Right hindlimb (tissue), 1 donor: ENCODE measurements around the gene GBF1.
"Not testable (repeated sequence)": the region's sequence is repeated elsewhere in the genome, so short reads cannot be mapped to it uniquely, and the experiment has no call there.

Experiments used
- DNase-seq: peaks from one replicate; pipeline ENCODE4 v3.0.0-alpha.2; 2018

Gene GBF1

GRCh38 chr10:102245082-102245931, at the start of gene GBF1:
TSS of gene GBF1 (plus strand) at chr10:102245532. CDS start at chr10:102258939, 13,407 bp downstream.
- DNase-seq, result peak; percentile 96

DNA sequence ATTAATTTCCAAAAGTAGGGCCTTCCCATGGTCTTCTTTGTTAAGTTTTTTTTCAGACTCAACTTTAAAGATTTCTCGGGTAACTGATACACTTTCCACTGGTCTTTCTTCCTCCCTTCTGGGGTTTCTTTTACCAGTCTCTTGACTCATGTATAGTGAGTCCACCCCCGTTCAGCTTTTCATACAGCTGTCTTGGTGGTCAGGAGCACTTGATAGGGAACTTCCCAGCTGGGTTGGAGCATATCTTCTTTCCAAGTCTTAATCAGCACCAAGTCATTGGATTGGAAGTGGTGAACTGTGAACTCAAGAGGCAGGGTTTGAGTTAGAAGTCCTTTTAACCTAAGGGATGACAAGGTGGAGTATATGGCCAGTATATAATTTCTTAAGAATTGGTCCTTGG, 48.4 kb upstream of the GBF1 start:
- no peak for DNase-seq

DNA sequence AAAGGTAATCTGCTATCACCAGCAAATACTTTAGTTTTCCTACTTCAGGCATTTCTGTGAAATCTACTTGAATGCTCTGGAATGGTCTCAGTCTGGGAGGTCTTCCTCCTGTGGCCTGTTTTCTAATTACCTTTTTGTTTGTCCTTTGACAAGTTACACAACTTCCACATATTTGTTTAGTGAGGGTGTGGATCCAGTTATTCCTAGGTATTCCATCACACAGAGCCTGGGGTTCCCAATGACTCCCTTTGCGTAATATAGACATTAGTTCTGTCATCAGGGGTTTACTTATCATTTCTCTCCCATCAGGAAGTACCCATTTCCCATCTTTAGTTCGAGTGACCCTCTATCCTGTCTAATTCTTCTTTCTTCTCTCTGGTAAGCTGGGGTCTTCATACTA, 47.3 kb upstream of the GBF1 start:
- no peak for DNase-seq

DNA sequence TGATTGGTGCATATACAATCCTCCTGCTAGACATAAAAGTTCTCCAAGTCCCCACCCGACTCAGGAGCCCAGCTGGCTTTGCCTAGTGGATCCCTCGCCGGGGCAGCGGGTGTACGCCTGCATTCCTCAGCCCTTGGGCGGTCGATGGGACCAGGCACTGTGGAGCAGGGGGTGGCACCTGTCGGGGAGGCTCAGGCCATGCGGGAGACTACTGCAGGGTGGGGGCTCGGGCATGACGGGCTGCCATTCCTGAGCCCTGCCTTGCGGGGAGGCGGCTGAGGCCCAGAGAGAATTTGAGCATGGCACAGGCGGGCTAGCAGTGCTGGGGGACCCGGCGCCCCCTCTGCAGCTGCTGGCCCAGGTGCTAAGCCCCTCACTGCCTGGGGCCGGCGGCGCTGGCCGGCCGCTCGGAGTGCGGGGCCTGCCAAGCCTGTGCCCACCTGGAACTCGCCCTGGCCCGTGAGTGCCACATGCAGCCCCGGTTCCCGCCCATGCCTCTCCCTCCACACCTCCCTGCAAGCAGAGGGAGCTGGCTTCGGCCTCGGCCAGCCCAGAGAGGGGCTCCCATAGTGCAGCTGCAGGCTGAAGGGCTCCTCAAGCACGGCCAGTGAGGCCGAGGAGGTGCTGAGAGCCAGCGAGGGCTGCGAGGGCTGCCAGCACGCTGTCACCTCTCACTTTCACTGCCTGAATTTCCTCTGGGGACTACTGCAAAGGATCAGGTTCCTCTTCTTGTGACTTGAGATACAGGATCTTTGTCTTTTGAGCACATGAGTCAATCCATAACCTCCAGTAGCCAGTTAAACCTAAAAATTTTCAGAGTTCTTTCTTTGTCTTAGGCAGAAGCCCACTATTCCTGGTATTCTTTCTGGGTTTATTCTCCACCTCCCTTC, 44.3 kb upstream of the GBF1 start:
- no peak for DNase-seq

- DNase-seq, result no peak
These were observed 42.9 kb upstream of the GBF1 start for GRCh38 chr10:102202386-102202785.

- DNase-seq, result no peak
These were observed 36.9 kb upstream of the GBF1 start for GRCh38 chr10:102208311-102209035.

GRCh38 chr10:102211615-102212299, 33.6 kb upstream of the GBF1 start:
- no peak for DNase-seq

DNA sequence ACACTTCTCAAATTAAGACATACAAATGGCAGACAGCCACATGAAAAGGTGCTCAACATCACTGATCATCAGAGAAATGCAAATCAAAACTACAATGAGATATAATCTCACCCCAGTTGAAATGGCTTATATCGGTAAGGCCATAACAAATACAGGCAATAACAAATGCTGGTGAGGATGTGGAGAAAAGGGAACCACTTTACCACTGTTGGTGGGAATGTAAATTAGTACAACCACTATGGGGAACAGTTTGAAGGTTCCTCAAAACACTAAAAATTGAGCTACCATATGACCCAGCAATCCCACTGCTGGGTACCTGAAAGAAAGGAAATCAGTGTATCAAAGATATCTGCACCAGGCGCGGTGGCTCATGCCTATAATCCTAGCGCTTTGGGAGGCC, 31.7 kb upstream of the GBF1 start:
- DNase-seq, result not testable (repeated sequence)

DNA sequence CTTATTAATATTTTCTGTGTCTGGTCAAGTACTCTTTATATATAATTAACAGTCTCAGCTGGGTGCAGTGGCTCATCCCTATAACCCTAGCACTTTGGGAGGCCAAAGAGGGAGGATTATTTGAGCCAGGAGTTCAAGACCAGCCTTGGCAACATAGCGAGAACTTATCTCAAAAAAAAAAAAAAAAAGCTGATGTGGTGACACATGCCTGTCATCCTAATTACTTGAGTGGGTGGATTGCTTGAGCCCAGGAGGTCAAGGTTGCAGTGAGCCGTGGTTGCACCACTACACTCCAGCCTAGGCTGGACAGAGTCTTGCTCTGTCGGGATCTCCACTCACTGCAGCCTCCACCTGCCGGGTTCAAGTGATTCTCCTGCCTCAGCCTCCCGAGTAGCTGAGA, 26.0 kb upstream of the GBF1 start:
- no peak for DNase-seq

GRCh38 chr10:102220612-102221011, 24.7 kb upstream of the GBF1 start:
- no peak for DNase-seq

DNA sequence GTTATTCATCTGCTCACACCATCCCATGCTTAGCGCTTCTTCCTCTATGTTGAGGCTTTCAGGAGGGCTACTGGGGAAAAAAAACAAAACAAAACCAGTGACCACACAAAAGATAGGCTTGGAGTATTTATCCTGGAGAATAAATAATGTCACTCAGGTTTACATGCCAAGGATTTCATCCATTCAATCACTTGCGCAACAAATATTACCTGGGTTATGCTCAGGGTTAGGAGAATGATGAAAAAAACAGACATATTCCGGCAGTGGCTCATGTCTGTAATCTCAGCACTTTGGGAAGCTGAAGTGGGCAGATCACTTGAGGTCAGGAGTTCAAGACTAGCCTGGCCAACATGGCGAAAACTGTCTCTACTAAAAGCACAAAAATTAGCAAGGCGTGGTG, 22.5 kb upstream of the GBF1 start:
- no peak for DNase-seq

- peak; percentile 96 for DNase-seq
These were observed 19.4 kb upstream of the GBF1 start, which contains the start of gene ELOVL3 for GRCh38 chr10:102225646-102226541. TSS of gene ELOVL3 (plus strand) at chr10:102226299. CDS start at chr10:102226549, 250 bp downstream.

DNA sequence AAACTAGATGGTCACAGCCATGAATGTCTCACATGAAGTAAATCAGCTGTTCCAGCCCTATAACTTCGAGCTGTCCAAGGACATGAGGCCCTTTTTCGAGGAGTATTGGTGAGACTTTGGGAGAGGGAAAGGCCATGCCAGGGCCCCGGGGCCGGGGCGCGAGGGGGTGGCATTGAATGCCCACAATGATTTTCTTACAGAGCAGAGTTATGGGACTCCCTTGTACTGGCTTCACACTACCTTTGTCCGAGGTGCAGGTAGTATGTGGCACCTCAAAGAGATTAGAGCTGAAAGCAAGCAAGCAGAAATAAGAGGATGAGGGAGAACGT, 18.8 kb upstream of the GBF1 start:
- DNase-seq, result no peak

GRCh38 chr10:102227050-102227449, 18.3 kb upstream of the GBF1 start:
- DNase-seq, result no peak

- DNase-seq, result peak; percentile 85
These were observed 15.5 kb upstream of the GBF1 start for GRCh38 chr10:102229810-102230263.

DNA sequence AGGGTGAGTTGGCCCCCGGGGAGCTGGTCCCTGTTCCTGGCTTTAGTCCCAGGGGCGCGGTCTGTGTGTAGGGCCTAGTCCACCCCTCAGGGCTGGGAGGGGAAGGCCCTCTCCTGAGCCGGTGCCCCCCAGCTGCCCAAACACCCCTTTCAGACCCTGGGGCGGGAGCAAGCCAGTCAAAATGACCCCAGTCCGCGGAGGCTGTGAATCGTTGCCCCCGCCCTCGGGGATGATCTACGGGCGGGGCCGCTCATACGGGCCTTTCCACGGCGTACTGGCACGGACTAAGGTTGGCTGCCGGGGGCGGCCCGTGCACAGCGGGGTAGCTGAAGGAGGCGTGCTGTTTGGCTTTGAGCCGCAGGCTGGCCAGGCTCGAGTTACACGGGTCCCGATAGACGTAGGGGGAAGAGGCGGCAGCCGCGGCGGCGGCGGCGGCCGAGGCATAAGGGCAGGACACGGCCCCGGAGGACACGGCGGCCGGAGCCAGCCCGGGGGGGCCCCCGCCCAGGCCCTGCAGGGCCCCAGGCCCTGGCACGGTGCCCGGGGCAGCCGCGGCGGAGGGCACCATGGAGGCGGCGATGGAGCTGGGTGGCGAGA, 15.0 kb upstream of the GBF1 start:
- peak; percentile 82 for DNase-seq

DNA sequence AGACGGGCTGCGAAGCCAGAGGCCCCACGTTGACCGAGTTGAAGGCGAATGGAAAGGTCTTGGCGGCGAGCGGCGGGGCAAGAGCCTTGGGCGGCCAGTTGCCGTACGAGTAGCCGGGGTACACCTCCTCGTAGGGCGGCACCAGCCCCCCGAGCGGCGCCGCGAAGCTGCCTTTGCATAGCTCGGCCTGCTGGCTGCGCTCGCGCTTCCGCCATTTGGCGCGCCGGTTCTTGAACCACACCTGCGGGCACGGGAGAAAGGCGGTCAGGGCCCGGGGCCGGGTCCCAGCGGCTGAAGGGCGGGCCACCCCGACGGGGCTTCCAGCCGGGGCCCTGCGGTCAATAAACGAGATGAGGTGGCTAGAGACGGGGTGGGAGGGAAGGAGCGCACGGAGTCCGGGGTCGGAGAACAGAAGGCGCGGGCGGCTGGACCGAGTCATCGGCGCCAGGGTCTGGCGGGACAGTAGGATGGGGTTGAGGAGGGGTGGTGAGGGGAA, 14.4 kb upstream of the GBF1 start:
- peak; percentile 45 for DNase-seq

GRCh38 chr10:102231357-102232318, 13.7 kb upstream of the GBF1 start:
- DNase-seq, result no peak

DNA sequence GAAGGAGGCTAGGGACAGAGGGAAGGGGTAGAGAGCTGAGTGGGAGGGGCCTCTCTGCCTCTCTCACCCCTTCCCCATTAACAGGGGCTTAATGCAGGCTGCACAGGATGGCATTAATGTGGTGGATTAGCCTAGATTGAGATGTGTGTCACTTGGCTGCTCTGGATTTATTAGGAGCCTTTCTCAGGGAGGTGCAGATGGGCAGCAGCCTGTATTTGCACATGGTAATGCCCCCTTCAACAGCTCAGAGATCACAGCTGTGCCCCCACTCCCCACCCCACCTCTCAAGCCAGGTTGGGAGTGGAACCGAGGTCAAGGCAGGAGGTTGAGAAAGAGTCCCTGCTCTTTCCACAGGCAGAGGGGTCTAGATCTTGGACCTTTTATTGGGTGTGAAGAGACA, 11.3 kb upstream of the GBF1 start:
- DNase-seq, result no peak
